Loucy (cell line): Measurements from ENCODE around the gene EBF3.

Experiments used
- H2AFZ ChIP-seq: fragments of 200-600 bp; sonication (generic); 2 replicates; pipeline ENCODE4 v1.6.0; 2016; ENCODE audit warnings: antibody characterized with exemption, mild to moderate bottlenecking, low read length, moderate library complexity
- H3F3A ChIP-seq: fragments of 200-600 bp; 2 replicates; pipeline ENCODE4 v1.6.0; 2016; ENCODE audit warnings: antibody characterized with exemption, low read depth, mild to moderate bottlenecking
- H3K27me3 ChIP-seq: fragments of 200-600 bp; sonication (generic); 2 replicates; pipeline ENCODE4 v1.6.1; 2014; ENCODE audit warnings: low read length, mild to moderate bottlenecking; ENCODE audit not compliant: insufficient read depth, poor library complexity, severe bottlenecking
- H3K36me3 ChIP-seq: fragments of 200-600 bp; sonication (generic); 2 replicates; pipeline ENCODE4 v1.6.1; 2016; ENCODE audit warnings: low read length; ENCODE audit not compliant: insufficient read depth
- H3K4me1 ChIP-seq: fragments of 200-600 bp; sonication (generic); 2 replicates; pipeline ENCODE4 v1.5.1; 2014; ENCODE audit warnings: low read length, mild to moderate bottlenecking; ENCODE audit not compliant: insufficient read depth, poor library complexity, severe bottlenecking
- H3K4me2 ChIP-seq: fragments of 200-600 bp; sonication (generic); 2 replicates; pipeline ENCODE4 v1.6.0; 2014; ENCODE audit warnings: antibody characterized with exemption, low read length, low read depth, mild to moderate bottlenecking; ENCODE audit not compliant: poor library complexity, severe bottlenecking
- H3K4me3 ChIP-seq: fragments of 200-600 bp; sonication (generic); 2 replicates; pipeline ENCODE4 v1.5.1; 2014; ENCODE audit warnings: low read length, mild to moderate bottlenecking, mixed read lengths; ENCODE audit not compliant: poor library complexity, severe bottlenecking
- H3K79me2 ChIP-seq: fragments of 200-600 bp; sonication (generic); 2 replicates; pipeline ENCODE4 v1.6.1; 2014; ENCODE audit warnings: low read length; ENCODE audit not compliant: insufficient read depth
- H3K9ac ChIP-seq: fragments of 200-600 bp; sonication (generic); 2 replicates; pipeline ENCODE4 v1.6.0; 2014; ENCODE audit warnings: mild to moderate bottlenecking, low read depth, low read length, moderate library complexity; ENCODE audit not compliant: poor library complexity, severe bottlenecking
- H3K9me2 ChIP-seq: fragments of 200-600 bp; sonication (generic); replicated peaks from 2 replicates; pipeline ENCODE4 v1.6.1; 2016; ENCODE audit warnings: low read depth, low read length, mixed read lengths
- H3K9me3 ChIP-seq: fragments of 200-600 bp; sonication (generic); 2 replicates; pipeline ENCODE4 v1.6.1; 2014; ENCODE audit warnings: mild to moderate bottlenecking, antibody characterized with exemption, low read length, low read depth; ENCODE audit not compliant: insufficient read depth
- H4K20me1 ChIP-seq: fragments of 200-600 bp; sonication (generic); 2 replicates; pipeline ENCODE4 v1.6.0; 2014; ENCODE audit warnings: antibody characterized with exemption, low read length, mild to moderate bottlenecking; ENCODE audit not compliant: insufficient read depth, poor library complexity, severe bottlenecking
- CTCF ChIP-seq: fragments of 200-600 bp; sonication (generic); conservative IDR thresholded peaks from 2 replicates; pipeline ENCODE4 v1.5.1; 2014; ENCODE audit warnings: mild to moderate bottlenecking, antibody characterized with exemption, low read length
- EZH2phosphoT487 ChIP-seq: fragments of 200-600 bp; IDR thresholded peaks from 2 replicates; pipeline ENCODE4 v1.6.1; 2018; ENCODE audit warnings: antibody characterized with exemption, mild to moderate bottlenecking, moderate library complexity, borderline replicate concordance

Gene EBF3

GRCh38 chr10:129909080-129909479, 55.0 kb downstream of the EBF3 start:
- Histone ChIP-seq H2AFZ (no peak overlapping the region), H3K9ac (no peak overlapping the region), H4K20me1 (no peaks in the 10 kb centered on the region), H3K4me3 (no peak overlapping the region), H3K4me1 (no peaks in the 10 kb centered on the region), H3K27me3 (no peaks in the 10 kb centered on the region), H3K79me2 (no peaks in the 10 kb centered on the region), H3F3A (no peaks in the 10 kb centered on the region), H3K36me3 (no peaks in the 10 kb centered on the region), H3K4me2 (no peak overlapping the region), H3K9me3 (no peaks in the 10 kb centered on the region), H3K9me2 (no peaks in the 10 kb centered on the region)
- TF ChIP-seq EZH2phosphoT487 = no peak
- no peak for TF ChIP-seq CTCF

- Histone ChIP-seq H2AFZ (no peak overlapping the region), H3K79me2 (no peaks in the 10 kb centered on the region), H3K4me2 (no peak overlapping the region), H3K9ac (no peak overlapping the region), H3K36me3 (no peaks in the 10 kb centered on the region), H3K4me3 (no peak overlapping the region), H3F3A (no peaks in the 10 kb centered on the region), H3K9me2 (no peaks in the 10 kb centered on the region), H4K20me1 (no peaks in the 10 kb centered on the region), H3K9me3 (no peaks in the 10 kb centered on the region), H3K27me3 (no peaks in the 10 kb centered on the region), H3K4me1 (no peaks in the 10 kb centered on the region)
- TF ChIP-seq CTCF (no peak), EZH2phosphoT487 (no peak)
Observed at GRCh38 chr10:129908406-129908805, 55.7 kb downstream of the EBF3 start.

GRCh38 chr10:129905553-129905952, 58.5 kb downstream of the EBF3 start:
- Histone ChIP-seq H3K27me3 (no peaks in the 10 kb centered on the region), H2AFZ (no peak overlapping the region), H3F3A (no peaks in the 10 kb centered on the region), H3K4me3 (no peak overlapping the region), H3K9me3 (no peaks in the 10 kb centered on the region), H3K4me2 (no peak overlapping the region), H3K4me1 (no peaks in the 10 kb centered on the region), H3K9ac (no peak overlapping the region), H4K20me1 (no peaks in the 10 kb centered on the region), H3K79me2 (no peaks in the 10 kb centered on the region), H3K36me3 (no peaks in the 10 kb centered on the region), H3K9me2 (no peaks in the 10 kb centered on the region)
- TF ChIP-seq EZH2phosphoT487 (no peak), CTCF (no peak)
